Measurements from ENCODE around the gene IL21.

DNA sequence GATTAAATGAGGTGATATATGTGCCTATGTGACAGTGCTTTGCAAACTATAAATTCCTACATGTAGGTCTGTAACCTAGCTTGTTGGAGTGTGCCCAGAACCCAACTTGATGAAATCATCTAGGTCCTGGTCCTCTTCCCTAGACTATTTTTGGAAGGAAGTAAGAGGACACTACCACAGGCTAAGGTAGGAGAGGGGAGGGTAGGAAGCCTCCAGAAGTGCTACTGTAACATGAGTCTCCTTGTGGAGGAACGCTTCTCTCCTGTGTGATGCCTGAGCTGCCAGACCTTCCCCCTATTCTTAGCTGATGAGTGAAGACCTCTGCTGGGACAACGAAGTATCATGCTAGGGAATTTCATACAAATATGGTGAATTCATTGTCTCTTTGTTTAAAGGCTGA lies 41.8 kb upstream of the IL21 start:
- TF ChIP-seq, protein P1, sequence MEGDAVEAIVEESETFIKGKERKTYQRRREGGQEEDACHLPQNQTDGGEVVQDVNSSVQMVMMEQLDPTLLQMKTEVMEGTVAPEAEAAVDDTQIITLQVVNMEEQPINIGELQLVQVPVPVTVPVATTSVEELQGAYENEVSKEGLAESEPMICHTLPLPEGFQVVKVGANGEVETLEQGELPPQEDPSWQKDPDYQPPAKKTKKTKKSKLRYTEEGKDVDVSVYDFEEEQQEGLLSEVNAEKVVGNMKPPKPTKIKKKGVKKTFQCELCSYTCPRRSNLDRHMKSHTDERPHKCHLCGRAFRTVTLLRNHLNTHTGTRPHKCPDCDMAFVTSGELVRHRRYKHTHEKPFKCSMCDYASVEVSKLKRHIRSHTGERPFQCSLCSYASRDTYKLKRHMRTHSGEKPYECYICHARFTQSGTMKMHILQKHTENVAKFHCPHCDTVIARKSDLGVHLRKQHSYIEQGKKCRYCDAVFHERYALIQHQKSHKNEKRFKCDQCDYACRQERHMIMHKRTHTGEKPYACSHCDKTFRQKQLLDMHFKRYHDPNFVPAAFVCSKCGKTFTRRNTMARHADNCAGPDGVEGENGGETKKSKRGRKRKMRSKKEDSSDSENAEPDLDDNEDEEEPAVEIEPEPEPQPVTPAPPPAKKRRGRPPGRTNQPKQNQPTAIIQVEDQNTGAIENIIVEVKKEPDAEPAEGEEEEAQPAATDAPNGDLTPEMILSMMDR (IDR thresholded peaks at IDR 0.05): no peak
- TF ChIP-seq POLR2A (IDR thresholded peaks at IDR 0.05) (no peak), POLR2AphosphoS5 (IDR thresholded peaks at IDR 0.05; ENCODE audit: insufficient read depth in 1 of 2, low read depth in 1 of 2) (no peak)

All from vagina (tissue), 2 donors.